ENCODE results near the gene KAZN.

KAZN gene

DNA sequence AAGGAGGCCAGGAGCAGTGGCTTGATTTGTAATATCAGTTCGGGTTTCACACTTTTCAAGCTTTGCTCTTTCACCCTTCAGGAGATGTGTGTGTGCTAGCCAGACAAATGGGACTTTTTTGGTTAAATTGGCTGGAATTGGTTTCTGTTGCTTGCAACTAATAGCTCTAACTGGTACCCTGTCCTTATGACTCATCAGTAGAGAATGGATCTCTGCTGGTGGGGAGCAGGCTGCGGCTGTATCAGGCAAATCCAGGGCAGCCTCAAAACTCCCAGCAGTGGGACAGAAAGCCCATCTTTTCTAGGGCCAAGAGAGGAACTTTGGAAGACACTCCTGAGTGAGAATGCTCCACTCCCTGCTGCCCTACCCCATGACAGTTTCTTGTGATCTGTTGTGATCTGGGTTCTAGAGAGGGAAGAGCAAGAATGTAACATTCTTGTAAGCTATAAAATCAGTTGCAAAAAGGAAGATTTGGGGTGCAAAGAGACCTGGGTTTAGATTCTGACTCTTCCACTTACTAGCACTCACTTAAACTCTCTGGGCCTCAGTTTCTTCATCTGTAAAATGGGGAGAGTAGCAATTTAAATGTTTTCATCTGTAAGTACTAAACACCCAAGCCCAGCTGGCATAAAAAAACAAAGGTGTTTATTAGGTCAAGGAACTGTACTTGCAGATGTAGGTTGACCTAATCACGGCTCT, 298.0 kb downstream of the KAZN start:
- peak; percentile 47 for DNase-seq

DNA sequence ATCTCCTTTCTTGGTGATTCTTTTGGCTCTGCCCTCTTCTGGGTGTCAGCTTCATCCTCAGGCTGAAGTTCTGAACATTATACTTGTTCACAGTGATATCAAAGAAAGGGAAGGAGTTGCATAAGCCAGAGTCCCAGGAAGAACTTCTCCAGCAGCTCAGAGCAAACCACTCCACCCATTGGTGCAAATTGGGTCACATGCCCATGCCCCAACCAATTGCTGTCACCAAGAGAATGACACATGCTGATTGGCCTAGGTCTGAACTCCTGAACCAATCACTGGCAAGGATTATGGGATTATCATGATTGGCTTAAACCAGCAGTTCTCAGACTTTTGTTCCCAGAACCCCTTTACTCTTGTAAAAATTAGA, 298.6 kb downstream of the KAZN start:
- DNase-seq = no peak

DNA sequence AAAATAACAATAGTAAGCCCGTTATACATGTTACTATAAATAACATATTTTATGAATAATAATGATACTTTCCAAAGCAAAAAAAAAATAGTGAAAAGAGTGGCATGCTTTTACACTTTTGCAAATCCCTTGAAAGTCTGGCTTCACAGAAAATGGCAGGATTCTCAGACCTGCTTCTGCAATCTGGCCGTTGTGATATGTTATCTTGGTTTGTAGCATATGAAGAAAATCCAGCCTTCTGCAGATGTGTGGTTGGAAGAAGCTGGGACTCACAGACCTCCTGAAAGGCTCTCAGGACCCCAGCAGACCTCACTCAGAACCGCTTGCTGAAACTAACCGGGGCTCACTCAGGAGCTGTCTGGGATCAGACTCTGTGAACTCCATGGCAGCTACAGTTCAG, 299.1 kb downstream of the KAZN start:
- DNase-seq = no peak

DNA sequence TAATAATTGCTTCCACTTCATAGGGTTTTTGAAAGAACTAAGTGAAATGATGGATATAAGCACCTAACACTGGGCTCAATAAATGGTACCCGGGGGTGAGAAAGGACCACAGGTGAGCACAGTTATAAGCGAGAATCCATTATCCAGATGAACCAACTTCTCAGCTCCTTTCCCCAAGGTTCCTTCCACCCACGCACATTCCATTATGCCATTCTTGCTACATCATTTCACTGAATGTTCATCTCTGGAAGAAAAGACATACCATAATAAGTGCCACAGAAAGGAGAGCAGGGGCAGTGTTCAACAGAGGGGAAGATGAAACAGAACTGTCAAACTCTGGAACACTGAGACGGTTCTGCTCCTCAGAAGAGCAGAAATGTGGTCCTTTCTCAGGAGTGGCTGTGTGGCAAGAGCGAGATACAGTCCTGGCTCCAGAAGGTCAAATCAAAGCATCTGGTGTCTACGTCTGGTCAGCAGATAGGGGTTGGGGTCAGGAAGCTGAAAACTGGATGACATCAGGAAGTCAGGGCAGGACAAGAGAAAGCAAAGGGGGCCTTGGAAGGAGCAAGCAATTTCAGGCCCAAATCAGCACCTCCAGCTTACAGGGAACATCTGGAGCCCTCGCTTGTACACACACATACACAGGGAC, 299.6 kb downstream of the KAZN start:
- no peak for DNase-seq

DNA sequence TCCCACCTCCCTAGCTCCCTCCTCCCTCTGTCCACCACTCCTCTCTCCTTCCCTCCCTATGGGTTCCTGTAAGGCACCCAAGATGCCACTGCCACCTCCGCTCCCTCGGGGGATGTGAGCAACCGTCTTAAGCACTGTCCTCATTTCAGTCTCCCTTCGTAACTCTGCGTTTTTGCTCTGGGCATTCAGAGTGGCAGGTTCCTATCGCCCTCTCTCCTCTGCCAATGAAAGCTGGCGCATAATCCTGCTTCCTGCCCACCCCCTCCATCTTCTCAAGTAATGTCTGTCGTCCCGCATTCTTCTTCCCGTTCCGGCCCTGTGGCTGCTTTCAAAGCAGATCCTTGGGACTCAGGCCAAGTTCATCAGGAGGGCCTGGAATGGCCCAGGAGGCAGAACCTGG, 301.2 kb downstream of the KAZN start:
- DNase-seq = no peak

DNA sequence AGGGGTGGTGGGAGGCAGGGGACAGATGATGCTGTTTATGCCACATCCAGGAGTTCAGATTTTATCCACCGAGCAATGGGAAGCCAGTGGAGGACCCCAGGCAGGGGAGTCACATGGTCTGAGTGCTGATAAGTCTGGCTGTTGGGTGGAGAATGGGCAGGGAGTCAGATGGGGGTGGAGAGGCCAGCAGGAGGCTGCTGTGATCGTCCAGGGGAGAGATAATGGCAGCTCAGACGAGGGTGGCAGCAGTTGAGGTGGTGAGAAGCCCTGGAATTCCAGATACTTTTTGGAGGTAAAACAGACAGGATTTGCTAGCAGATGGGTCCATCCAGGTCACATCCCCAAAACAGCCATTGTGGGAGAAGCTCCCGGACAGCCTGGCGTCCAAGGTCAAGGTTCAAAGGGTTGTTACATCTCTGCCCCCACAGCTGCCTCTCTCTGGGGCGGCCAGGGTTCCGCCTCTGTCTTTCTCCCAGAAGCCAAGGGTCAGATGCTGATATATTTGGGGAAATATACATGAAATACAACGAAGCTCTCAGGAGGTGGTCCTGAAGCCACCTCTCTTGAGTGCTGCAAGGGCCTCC, 303.0 kb downstream of the KAZN start:
- no peak for DNase-seq

DNA sequence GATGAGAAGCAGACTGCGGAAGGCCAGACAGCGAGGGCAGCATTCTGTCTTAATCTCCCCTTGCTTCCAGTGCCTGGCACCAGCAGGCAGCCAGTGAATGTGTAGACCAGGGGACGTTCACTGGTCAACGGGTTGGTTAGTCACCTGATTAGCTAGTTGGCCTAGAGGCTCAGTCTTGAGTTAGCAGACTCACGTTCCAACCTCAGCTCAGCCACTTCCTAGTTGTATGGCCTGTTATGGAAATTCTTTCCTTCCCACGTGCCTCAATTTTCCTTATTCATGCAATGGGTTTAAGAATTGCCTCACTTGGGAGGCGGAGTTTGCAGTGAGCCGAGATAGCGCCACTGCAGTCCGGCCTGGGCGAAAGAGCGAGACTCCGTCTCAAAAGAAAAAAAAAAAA, 305.4 kb downstream of the KAZN start:
- DNase-seq = no peak

DNA sequence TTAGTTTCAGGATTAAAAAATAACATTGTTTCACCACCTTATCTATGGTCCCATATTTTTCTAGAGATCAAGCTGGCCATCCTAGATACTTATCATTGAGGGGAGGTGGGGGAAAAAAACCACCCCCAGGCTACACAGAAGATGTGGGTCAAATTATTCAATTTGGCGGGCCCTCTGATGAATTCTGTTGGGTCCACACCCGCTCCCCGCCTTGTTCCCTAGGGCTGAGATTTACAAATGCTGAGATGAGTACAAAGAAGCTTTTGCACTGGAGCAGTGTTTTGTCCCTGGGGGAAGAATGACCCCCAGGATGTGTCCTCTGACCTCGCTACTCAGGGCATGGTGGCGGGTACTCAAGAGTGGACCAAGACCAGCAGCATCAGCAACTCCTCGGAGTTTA, 308.2 kb downstream of the KAZN start:
- no peak for DNase-seq

DNA sequence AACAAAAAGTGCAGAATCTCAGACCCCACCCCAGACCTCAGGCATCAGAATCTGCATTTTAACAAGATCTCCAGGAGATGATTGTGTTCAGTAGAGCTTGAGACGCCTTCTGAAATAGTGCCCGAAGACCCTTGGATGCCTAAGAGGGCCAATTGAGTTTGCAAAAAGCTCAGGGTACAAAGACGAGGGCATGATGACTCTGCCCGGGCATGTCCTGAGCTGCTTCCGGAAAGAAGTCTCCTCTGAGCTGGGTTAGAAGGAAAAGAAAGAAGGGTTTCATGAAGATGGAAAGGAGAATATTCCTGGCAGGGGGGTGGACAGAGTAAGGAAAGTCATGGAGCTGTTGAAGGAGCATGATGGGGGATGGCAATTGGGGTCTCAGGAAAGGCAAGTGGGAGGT, 308.9 kb downstream of the KAZN start:
- no peak for DNase-seq

DNA sequence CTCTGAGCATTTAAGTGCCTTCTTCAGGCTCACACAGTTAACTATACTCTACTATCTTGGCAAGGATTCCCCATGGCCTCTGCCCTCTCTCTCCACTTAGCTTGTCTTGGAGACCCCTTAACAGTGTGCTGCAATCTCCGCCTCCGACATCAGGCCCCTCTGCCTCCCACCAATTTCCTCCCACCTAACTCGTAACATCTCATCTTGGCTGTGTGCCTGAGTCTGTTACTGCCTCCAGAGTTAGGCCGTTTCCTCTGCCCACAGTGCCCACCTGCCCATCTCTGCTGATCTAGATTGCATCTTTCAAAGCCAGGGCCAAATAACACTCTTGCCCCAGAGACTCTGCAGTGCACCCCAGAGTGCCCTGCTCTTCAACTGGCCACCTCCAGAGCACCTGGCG, 310.8 kb downstream of the KAZN start:
- DNase-seq = no peak

DNA sequence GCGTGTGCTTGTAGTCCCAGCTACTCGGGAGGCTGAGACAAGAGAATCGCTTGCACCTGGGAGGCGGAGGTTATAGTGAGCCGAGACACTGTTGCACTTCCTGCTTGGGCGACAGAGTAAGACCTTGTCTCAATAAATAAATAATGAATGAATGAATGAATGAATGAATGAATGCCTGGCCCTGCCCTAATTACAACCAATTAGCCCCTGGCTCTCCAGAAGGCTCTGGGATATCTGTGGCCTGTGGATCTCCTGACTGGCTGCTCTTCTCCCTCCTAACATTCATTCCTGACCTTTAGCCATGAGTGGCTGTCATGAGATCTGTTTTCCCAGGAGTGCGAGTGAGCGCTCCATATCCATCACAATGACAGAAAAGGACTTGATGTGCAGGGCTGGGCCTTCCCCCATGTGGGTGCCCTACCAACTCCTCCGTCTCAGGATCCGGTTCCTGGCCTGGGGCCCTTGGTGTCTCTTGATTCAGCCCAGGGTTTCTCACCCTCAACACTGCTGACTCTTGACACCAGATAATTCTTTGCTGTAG, 311.5 kb downstream of the KAZN start:
- no peak for DNase-seq

DNA sequence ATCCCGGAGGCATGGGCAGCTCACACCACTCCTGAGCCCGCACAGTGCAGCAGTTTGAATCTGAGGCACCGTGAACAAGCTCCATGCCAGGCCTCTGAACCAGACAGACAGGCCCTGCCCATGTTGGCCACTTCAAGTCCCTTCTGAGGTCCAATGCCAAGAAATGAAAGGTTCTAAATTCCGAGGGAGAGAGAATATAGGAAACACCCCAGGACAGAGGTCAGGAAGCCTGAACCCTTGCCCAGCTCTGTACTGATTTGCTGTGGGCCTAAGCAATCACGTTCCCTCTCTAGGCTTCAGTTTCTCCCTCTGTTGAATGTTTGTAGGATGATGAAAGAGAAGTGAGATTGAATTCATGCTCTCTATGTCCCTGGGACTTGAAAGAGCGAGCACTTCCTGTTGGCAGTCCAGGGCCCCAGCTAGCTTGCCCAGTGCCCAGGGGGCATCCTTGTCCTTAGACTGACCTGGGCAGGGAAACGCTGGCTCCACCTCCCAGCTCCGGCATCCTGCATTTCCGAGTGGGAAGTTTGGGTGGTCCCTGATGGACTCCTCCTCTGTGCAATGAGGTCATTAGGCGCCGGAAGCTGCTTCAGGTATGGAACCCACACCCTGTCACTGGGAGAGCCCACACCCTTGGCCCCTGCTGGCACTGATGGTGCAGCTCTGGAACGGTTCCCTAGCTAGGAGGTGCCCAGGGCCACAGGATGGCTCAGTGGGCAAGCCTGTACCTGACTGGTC, 312.7 kb downstream of the KAZN start:
- no peak for DNase-seq

DNA sequence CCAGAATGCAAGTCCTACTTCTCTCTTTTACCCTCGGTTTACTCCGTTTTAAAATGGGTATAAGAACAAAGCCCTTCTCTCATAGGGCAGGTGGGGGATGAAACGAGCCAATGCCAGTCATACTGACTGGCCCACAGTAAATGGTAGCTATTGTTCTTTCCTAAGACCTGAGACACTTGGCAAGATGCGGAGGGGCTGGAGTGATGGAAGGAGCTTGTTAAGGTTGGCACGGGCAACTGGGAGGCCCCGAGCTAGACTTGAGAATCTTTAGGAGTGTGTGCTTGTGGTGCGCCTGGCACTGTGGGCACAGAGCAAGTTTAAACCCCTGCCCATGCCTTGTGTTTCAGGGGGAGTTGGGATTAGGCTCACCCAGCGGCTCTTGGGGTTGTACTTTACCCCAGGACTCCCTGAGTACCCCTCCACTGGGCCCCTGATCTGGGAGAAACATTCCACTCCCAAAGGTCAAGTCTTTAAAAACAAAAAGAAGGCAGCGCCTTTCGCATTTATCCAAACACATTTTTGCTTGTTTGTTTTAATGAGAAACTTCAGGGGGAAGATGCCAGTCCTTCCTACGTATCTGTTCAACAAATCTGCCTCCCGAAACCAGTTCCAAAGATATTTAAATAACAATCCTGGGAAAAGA, 314.5 kb downstream of the KAZN start:
- DNase-seq = no peak

DNA sequence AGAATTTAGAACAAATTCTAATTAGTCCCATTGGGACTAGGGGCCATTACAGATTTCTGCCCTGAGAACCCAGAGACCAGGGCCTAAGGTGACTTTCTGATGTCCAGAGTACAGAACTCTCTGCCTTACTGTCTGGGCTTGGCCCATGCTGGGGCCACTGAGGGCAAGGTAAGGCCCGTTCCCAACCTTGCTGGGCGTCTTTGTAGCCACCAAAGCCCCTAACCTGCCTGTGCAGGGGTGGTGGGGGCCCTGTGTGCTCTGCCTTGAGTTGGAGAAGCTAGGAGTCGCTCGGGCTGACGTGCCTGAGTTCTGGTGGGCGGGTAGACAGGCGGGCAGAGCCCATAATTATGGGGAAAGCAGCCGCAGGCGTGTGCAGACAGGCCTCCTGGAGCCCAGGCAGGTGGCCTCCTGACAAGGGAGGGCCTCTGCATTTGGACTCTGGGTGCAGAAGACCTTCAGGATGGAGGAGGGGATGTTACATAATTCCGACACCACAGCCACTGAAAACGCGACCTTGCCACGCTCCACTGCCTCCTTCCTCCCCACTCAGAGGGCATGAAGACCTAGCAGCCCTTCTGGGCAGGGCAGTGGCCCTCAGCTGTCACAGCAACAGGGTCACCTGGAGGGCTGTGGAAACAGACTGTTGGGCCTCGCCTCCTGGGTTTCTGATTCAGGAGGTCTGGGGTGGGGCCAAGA, 315.1 kb downstream of the KAZN start:
- no peak for DNase-seq

DNA sequence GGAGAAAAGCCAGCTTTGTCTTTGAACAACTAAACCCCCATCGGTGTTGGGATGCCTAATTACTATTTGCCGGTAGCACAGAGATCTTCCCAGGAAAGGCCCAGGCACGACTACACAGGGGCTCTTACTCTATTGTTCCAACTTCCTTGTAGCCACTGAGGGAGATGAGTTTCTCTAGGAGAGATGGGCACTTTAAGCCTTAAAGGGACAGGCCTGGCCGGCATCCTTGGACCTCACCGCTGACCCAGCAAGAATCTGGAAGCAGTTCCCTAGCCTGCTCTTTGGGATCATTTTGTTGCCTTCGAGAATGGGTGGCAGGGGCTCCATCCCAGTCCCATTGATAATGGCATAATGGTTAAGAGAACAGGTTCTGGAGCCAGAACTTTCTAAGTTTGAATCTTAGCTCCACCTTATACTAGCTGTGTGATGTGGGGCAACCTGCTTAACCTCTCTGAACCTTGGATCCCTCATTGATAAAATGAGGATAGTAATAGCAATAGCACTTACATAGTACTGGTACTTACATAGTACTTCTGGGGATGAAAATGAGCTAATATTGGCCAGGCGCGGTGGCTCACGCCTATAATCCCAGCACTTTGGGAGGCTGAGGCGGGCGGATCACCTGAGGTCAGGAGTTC, 316.0 kb downstream of the KAZN start:
- no peak for DNase-seq

DNA sequence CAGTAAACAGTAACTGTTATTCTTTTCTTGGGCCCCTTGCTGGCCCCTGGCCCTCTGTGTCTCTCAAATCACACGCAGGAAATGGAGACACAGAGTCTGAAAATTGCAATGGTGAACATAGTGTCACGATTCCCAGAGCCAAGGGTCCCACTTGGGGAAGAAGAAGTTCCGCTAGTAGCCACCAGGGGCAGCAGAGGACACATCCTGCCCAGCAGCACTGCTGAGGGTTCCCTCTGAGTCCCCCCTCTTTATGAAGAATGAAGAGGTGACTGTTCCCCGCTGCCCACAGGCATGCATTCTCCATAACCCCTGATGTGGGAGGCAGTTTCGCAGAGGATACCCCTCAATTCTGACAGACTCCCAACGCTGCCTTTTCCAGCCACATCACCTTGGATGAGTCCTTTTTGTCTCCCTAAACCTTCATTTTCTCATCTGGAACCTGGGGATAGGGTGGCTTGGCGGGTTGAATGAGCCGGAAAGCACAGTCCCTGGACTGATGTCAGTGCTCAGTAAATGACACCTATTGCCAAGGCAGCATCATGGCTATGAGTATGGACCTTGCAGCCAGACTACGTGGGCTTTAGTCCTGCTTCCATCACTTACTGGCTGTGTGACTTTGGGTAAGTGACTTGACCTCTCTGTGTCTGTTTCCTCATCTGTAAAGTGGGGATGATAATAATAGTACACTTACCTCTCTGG, 317.0 kb downstream of the KAZN start:
- peak; percentile 32 for DNase-seq

DNA sequence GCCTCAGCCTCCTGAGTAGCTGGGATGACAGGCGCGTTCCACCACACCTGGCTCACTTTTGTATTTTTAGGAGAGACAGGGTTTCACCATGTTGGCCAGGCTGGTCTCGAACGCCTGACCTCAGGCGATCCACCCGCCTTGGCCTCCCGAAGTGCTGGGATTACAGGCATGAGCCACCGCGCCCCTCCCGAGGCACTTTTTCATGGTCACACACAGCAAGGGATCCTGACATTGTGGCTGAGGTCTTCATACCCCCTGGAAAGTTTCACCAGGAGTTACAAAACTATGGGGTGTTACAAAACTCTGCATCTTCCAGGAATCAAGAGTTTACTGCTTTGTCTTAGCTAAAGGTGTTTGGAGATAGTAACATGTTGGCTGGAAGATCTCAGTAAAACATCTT, 320.8 kb downstream of the KAZN start:
- DNase-seq = no peak

DNA sequence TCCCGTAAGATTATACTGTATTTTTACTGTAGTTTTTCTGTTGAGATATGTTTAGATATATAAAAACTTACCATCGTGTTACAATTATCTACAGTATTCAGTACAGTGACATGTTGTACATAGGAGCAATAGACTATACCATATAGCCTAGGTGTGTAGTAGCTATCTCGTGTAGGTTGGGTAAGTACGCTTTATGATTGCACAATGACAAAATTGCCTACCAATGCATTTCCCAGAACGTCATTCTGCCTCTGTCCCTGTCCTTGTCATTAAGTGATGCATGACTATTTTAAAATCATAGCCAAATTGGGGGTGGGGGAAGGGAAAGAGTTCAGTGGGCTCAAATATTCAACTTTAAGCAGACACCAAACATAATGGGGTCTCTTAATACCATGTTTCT, 321.3 kb downstream of the KAZN start:
- DNase-seq = no peak

DNA sequence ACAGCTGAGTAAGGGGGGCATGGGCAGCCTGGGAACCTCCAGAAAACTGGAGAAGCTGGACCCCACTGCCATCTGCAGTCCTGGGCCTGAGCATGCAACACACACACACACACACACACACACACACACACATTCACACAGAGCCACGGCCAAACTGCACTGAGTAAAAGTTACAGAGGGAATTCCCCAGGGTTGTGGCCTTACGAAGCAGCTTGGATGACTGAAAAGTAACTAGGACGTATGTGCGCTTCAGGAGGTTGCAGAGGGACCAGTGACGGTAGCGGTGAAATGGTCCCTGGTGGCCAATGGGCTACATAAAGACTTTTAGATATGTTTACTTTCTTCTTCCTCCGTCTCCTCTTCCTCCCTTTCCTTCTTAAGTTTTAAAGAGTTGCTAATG, 322.6 kb downstream of the KAZN start:
- no peak for DNase-seq

DNA sequence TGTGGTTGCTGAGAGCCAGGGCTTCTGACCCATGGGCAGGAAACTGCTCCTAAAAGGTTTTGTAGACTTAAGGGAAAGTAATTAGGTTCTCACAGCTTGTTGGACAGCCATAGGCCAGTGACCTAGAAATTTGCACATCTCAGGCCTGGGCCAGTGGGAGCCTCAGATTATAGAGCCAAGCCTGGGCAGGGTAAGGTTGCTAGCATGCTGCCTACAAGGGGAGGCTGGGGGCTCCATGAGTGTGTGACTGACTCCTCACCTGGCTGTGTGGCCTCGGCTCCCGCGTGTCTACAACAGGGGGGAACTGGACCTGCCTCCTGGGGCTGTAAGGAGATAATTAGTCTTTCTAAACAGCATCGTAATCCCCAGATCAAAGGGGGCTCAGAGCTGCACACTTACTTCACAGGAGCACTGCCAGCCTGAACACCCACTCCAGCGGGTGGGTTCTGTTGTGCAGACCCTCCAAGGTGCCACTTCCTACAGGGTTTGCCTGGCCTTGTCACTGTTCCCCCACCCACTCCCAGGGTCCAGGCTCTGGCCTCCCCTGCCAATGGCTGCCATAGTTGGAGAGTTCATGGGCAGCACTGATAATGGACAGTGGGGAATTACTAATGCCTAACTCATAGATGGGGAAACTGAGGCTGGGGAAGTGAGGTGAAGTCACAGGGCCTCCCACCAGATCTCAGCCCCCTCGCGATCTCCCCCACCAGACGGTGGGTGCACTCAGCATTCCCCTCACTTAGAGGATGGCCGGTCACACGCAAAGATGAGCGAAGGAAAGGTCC, 324.6 kb downstream of the KAZN start:
- no peak for DNase-seq

All from fibroblast of skin of right quadriceps (primary cell).